IPS DF 6.9 (cell line): ENCODE measurements around the gene ZXDC.
A peak's percentile ranks its signal among the peaks of the same experiment; 100 is the strongest.

Source experiments
- DNase-seq: peaks from one replicate; pipeline ENCODE4 v3.0.0-alpha.2; 2013; ENCODE audit warnings: low read depth, low spot score
- H3K27ac ChIP-seq: one replicate; pipeline ENCODE4 v1.5.1; 2013; ENCODE audit warnings: low read length, control low read depth
- H3K27me3 ChIP-seq: 2 replicates; pipeline ENCODE4 v1.6.1; 2013; ENCODE audit warnings: mild to moderate bottlenecking, low read length; ENCODE audit not compliant: control insufficient read depth, insufficient read depth
- H3K36me3 ChIP-seq: 2 replicates; pipeline ENCODE4 v1.6.1; 2013; ENCODE audit warnings: low read length; ENCODE audit not compliant: control insufficient read depth, insufficient read depth
- H3K4me1 ChIP-seq: 2 replicates; pipeline ENCODE4 v1.6.1; 2013; ENCODE audit warnings: low read length; ENCODE audit not compliant: control insufficient read depth, insufficient read depth
- H3K4me3 ChIP-seq: 2 replicates; pipeline ENCODE4 v1.5.1; 2013; ENCODE audit warnings: mild to moderate bottlenecking, low read length
- H3K9me3 ChIP-seq: 2 replicates; pipeline ENCODE4 v1.6.1; 2013; ENCODE audit warnings: low read length, inconsistent platforms; ENCODE audit not compliant: control insufficient read depth, insufficient read depth
- WGBS: extraction: QIAGEN DNeasy Blood & Tissue Kit; methylation state at CpG from one replicate; pipeline ENCODE4 v1.1.7; 2013; ENCODE audit warnings: mixed read lengths, missing lambda C conversion rate; ENCODE audit not compliant: insufficient read length, insufficient coverage; 5-methylcytosine and 5-hydroxymethylcytosine counted together

The ZXDC gene

GRCh38 chr3:126481808-126482502 is 6.3 kb upstream of the ZXDC start:
- WGBS: no CpG with 5 or more reads among the region's 16 CpGs
- Histone ChIP-seq H3K36me3 (no peaks in the 10 kb centered on the region), H3K27ac (no peak overlapping the region), H3K4me1 (peaks cover 6% of the 10 kb centered on the region), H3K9me3 (no peaks in the 10 kb centered on the region), H3K4me3 (no peak overlapping the region), H3K27me3 (no peaks in the 10 kb centered on the region)
- DNase-seq: no peak

GRCh38 chr3:126480861-126481260 is 5.2 kb upstream of the ZXDC start:
- Histone ChIP-seq H3K4me3 (no peak overlapping the region), H3K36me3 (no peaks in the 10 kb centered on the region), H3K9me3 (no peaks in the 10 kb centered on the region), H3K27ac (no peak overlapping the region), H3K27me3 (no peaks in the 10 kb centered on the region), H3K4me1 (peaks cover 6% of the 10 kb centered on the region)
- DNase-seq: no peak
- WGBS: no CpG with 5 or more reads among the region's 8 CpGs

- no peaks in the 10 kb centered on the region for H3K27me3 ChIP-seq
- no peak for DNase-seq
- H3K36me3 ChIP-seq: no peaks in the 10 kb centered on the region
- no CpG with 5 or more reads among the region's 5 CpGs for WGBS
- H3K4me1 ChIP-seq: peaks cover 6% of the 10 kb centered on the region
- no peak overlapping the region for H3K4me3 ChIP-seq
- no peak overlapping the region for H3K27ac ChIP-seq
- H3K9me3 ChIP-seq: no peaks in the 10 kb centered on the region
Observed at GRCh38 chr3:126480206-126480605, 4.5 kb upstream of the ZXDC start.

- no peaks in the 10 kb centered on the region for H3K27me3 ChIP-seq
- H3K36me3 ChIP-seq: no peaks in the 10 kb centered on the region
- peaks cover 4% of the 10 kb centered on the region for H3K4me1 ChIP-seq
- no peak for DNase-seq
- H3K9me3 ChIP-seq: no peaks in the 10 kb centered on the region
- WGBS: no CpG with 5 or more reads among the region's 1 CpG
- H3K27ac ChIP-seq: no peak overlapping the region
- no peak overlapping the region for H3K4me3 ChIP-seq
Observed at GRCh38 chr3:126479642-126480041, 4.0 kb upstream of the ZXDC start.

GRCh38 chr3:126478581-126479310 is 3.1 kb upstream of the ZXDC start:
- Histone ChIP-seq H3K27me3 (no peaks in the 10 kb centered on the region), H3K4me1 (0 out of 2 replicates have a peak, but pooled peaks cover 1% of the 10 kb centered on the region), H3K9me3 (no peaks in the 10 kb centered on the region), H3K36me3 (no peaks in the 10 kb centered on the region), H3K4me3 (no peak overlapping the region), H3K27ac (no peak overlapping the region)
- no CpG with 5 or more reads among the region's 14 CpGs for WGBS
- DNase-seq: no peak

GRCh38 chr3:126477061-126477380 is 1.3 kb upstream of the ZXDC start:
- no CpG with 5 or more reads among the region's 4 CpGs for WGBS
- DNase-seq: no peak
- H3K4me1 ChIP-seq: 0 out of 2 replicates have a peak, but pooled peaks cover 1% of the 10 kb centered on the region
- H3K4me3 ChIP-seq: no peak overlapping the region
- no peaks in the 10 kb centered on the region for H3K27me3 ChIP-seq
- H3K36me3 ChIP-seq: no peaks in the 10 kb centered on the region
- H3K27ac ChIP-seq: no peak overlapping the region
- no peaks in the 10 kb centered on the region for H3K9me3 ChIP-seq

- Histone ChIP-seq H3K27me3 (no peaks in the 10 kb centered on the region), H3K4me3 (peak overlapping the region; percentile 82), H3K4me1 (0 out of 2 replicates have a peak, but pooled peaks cover 1% of the 10 kb centered on the region), H3K36me3 (no peaks in the 10 kb centered on the region), H3K27ac (no peak overlapping the region), H3K9me3 (no peaks in the 10 kb centered on the region)
- WGBS: no CpG with 5 or more reads among the region's 66 CpGs
- DNase-seq: no peak
Observed at GRCh38 chr3:126476166-126477060, 722 bp upstream of the ZXDC start.

- Histone ChIP-seq H3K27ac (no peak overlapping the region), H3K27me3 (no peaks in the 10 kb centered on the region), H3K36me3 (peaks cover 10% of the 10 kb centered on the region), H3K4me1 (0 out of 2 replicates have a peak, but pooled peaks cover 1% of the 10 kb centered on the region), H3K9me3 (no peaks in the 10 kb centered on the region), H3K4me3 (peak overlapping the region; percentile 64)
- DNase-seq: no peak
- WGBS: no CpG with 5 or more reads among the region's 72 CpGs
Observed at GRCh38 chr3:126474498-126475412, 936 bp downstream of the ZXDC start.

GRCh38 chr3:126473292-126474168 is 2.2 kb downstream of the ZXDC start:
- Histone ChIP-seq H3K9me3 (no peaks in the 10 kb centered on the region), H3K27ac (no peak overlapping the region), H3K4me3 (no peak overlapping the region), H3K27me3 (no peaks in the 10 kb centered on the region), H3K36me3 (peaks cover 21% of the 10 kb centered on the region), H3K4me1 (0 out of 2 replicates have a peak, but pooled peaks cover 1% of the 10 kb centered on the region)
- DNase-seq: no peak
- no CpG with 5 or more reads among the region's 14 CpGs for WGBS
